NCI-H1092 treated with DMSO at 0.1 percent for 48 hours (cell line): ENCODE data around the gene TBC1D32.
"Not testable (repeated sequence)": the region's sequence is repeated elsewhere in the genome, so short reads cannot be mapped to it uniquely, and the experiment has no call there.

ENCODE experiments used
- DNase-seq: peaks from one replicate; lab custom pipeline; 2025; lab: John Stamatoyannopoulos, UW

The TBC1D32 gene

GRCh38 chr6:121334299-121335086 is at the start of gene TBC1D32:
Gene TBC1D32 (minus strand): TSS chr6:121334480. CDS start chr6:121334430, 50 bp downstream.
- DNase-seq = peak; percentile 91

- no peak for DNase-seq
Observed at GRCh38 chr6:121383478-121383877, 49.2 kb upstream of the TBC1D32 start.

DNA sequence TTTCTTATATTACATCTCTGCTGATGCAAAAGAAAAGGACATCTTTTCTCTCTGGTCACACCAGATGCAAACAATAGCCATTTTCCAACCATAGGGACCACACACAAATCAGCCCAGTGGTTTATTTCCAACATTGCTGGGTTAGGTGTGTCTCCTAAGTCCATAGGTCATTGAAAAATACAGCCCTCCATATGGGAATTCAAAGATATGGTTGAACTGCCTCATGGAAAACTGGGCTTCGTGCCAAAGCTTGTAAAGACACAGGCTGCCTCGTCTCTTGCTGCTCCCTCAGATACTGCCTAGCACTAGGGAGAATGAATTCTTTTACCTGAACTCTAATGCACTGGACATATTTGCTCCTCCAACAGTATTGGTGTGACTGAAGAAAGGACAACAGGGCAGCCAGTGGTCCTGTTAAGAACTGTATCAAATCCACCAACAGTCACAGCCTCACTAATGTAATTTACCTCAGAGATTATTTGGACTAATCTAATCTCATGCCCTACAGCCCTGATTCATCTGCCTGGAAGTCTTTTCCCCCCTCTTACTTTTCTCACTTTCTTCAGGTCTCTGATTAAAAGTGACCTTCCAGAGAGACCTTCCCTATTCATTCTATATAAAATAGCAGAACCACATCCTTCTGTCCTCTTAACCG is 48.3 kb upstream of the TBC1D32 start:
- no peak for DNase-seq

- DNase-seq = no peak
Observed at GRCh38 chr6:121376411-121376810, 42.1 kb upstream of the TBC1D32 start.

- DNase-seq = not testable (repeated sequence)
Observed at GRCh38 chr6:121374219-121374618, 39.9 kb upstream of the TBC1D32 start.

DNA sequence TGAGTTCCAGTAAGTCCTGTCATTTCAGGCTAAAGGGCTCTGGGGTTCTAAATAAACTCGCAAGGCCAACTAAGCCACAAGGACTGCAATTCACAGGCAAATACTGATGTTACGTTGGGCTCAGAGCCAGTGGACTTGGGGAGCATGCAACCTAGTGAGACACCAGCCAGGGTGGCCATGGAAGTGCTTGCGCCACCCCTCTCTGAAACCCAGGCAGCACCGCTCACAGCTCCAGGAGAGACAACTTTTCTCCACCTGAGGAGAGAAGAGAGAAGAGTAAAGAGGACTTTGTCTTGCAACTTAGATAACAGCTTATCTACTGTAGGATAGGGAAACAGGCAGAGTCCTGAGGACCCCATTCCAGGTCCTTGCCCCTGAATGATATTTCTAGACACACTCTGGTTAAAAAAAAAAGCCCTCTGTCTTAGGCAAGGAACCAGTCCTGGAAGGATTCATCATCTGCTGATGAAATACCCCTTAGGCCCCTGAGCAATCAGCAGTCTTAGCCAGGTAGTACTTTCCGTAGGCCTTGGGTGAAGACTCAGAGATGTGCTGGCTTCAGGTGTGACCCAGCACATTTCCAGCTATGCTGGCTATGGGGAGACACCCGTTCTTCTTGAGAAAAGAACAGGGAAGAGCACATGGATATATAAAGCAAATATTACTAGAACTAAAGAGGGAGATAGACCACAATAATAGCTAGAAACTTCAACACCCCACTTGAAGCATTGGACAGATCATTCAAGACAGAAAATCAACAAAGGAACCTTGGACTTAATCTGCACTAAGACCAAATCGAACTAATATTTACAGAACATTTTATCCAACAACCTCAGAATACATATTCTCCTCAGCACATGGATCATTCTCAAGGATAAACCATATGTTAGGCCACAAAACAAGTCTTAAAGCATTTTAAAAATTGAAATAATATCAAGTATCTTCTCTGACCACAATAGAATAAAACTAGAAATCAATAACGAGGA is 31.5 kb upstream of the TBC1D32 start:
- DNase-seq = no peak

DNA sequence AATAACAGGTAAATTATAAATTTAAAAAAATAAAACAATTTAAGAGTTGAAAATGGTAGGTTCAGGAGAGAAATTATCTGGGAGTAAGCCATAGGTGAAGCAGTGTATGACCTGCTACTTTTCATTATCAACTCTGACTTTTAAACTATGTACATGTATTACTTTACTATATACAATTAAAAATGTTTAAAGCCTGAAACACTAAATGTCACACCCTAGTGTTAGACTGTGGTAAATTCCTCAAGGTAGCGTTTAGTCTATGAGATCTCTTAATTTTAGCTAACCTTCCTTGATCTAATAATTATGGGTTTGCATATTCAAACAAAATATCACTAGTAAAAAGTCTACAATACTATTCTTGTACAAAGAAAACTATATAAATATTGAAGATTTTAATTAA is 22.3 kb upstream of the TBC1D32 start:
- no peak for DNase-seq

DNA sequence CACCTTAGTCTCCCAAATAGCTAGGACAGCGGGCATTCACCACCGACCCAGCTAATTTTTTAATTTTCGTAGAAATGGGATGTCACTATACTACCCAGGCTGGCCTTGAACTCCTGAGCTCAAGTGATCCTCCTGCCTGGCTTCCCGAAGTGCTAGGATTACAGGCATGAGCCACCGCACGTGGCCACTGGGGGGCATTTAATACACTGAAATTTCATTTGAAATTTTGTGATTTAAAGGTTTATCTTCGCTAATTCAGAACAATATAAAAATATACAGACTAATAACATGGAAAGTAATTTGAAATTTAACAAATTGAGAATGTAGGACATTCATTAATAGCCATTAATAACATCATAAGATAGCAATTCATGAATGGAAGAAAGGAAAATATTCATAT is 20.5 kb upstream of the TBC1D32 start:
- no peak for DNase-seq

GRCh38 chr6:121352941-121353340 is 18.7 kb upstream of the TBC1D32 start:
- no peak for DNase-seq

GRCh38 chr6:121351916-121352315 is 17.6 kb upstream of the TBC1D32 start:
- DNase-seq = no peak

DNA sequence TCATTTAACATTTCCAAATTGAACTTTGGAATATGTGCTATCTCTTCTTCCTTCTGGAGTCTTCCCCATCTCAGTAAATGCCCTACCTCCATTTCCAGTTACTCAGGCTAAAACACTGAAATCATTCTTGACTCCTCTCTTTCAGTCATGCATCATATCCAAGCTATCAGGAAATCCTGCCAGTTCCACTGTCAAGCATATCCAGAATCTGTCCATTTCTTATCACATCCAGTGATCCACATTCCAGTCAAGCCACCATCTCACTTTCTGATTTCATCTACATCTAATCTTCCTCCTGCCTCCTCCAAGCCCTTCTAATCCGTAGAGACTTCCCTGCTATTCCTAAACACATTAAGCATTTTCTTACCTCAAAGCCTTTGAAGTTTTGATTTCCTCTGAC is 15.3 kb upstream of the TBC1D32 start:
- no peak for DNase-seq

GRCh38 chr6:121347484-121347883 is 13.2 kb upstream of the TBC1D32 start:
- no peak for DNase-seq

GRCh38 chr6:121344539-121344938 is 10.3 kb upstream of the TBC1D32 start:
- DNase-seq = no peak

- no peak for DNase-seq
Observed at GRCh38 chr6:121339639-121340226, 5.5 kb upstream of the TBC1D32 start.

DNA sequence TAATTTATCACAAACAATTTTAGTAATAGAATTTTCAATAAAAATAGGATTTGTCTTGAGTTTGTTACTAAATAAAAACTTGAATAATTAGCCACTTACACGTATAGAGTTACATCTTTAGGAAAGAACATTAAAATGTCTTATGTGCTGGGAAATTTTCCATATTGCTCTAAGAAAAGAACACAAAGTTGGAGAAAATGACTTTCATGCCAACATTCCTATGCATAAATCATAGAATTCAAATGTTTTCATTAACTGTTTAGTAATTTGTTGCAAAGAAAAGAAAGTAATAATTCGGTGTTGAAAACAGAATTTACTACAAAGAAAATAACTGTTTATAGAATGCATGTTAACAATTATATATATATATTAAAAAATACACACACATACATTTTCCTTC is 4.7 kb upstream of the TBC1D32 start:
- no peak for DNase-seq

DNA sequence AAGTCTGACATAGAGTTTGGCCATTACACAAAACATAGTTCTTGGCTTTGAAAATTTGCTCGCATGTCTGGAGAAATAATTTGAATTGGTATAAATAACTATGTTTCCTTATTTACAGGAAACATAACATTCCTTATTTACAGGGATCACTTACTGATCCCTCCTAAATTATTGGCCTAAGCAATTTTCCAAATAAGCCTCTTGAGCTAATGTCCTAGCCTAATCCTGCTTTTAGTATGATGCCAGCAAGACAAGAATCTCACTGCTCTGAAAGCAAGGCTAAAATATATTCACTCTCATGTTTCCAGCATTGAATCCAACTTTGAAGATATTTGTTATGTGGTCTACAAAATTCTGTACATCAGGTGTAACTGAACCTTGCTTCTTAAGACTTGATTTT is 4.1 kb upstream of the TBC1D32 start:
- DNase-seq = no peak

DNA sequence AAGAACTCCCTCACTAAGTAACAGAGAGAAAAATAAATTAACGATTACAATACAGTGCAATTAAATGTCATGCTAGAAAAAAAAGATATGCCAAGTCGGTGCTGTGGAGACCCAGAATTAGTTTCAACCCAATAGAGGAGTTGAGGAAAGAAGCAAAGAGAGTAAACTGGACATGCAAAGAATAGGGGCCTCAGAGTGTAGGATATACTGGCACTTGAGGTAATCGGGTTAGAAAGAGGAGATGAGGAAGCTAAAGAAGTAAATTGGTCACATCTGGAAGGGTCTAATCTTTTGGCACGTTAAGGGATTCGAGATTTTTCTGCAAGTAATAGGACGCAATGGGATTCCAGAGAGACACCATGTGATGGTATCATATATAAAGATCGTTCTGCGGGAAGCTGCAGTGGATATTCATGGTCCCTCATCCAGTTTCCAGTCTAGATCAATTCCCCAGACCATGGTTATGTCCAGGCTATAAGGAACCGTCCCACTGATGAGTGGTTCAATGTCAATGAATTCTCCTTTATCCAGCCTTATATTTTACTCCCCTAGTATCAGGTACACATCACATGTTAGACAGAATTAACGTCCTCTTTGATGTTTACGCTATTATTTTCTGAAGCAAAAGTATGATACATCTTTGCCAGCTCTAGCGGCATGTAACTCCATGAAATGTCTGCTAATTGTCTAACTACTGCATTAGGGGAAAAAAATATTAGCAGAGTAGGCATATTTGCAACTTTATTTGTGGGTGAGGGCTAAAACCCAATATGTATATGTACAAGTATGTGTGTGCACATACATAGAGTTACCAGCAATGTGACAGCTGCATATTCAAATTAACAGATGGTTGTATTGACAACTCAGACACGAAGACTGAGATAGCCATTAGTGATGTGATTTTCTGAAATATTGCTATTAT is 1.1 kb upstream of the TBC1D32 start:
- DNase-seq = no peak

DNA sequence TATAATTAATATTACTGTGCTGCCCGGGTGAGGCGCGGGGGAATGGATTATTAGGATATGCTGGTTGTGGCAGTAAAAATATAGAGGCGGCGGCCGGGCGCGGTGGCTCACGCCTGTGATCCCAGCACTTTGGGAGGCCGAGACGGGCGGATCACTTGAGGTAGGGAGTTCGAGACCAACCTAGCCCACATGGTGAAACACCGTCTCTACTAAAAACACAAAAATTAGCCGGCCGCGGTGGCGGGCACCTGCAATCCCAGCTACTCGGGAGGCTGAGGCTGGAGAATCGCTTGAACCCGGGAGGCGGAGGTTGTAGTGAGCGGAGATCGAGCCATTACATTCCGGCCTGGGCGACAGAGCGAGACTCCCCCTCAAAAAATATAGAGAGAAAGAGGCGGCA is 586 bp downstream of the TBC1D32 start:
- not testable (repeated sequence) for DNase-seq

GRCh38 chr6:121333196-121333595 is 1.1 kb downstream of the TBC1D32 start:
- no peak for DNase-seq

DNA sequence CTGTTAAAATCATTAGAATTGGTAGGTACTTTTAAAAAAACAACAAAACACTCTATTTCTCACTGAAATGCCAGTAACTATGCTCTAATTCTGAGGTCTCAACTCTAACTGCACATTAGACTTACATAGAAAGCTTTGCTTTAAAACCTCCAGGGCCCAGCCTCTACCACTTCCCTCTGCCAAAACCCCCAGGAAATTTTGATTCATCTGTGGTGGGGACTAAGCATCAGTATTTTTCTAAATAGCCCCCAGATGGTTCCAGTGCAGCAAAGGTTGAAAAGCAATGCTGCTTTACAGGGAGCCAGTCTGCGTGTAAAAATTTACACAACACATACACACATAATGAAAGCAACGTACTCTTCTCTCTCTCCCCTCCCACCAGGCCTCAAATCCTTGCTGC is 3.8 kb downstream of the TBC1D32 start:
- DNase-seq = no peak

- DNase-seq = no peak
Observed at GRCh38 chr6:121321282-121321681, 13.0 kb downstream of the TBC1D32 start.
